Metanephros (tissue), 1 donor: ENCODE results near the gene NLN. TPM values are rescaled to one million over a fixed set of nuclear protein-coding genes. Genes with fewer than 3 reads are reported as not detected.

Experiments used
- total RNA-seq: library from RNA; depleted of rRNA; stranded (reverse); fragments of >200 nt; gene quantifications from one replicate; pipeline ENCODE4 v1.2.3, GENCODE V29; 2014

Gene NLN
- total RNA-seq = 19.9 TPM

DNA sequence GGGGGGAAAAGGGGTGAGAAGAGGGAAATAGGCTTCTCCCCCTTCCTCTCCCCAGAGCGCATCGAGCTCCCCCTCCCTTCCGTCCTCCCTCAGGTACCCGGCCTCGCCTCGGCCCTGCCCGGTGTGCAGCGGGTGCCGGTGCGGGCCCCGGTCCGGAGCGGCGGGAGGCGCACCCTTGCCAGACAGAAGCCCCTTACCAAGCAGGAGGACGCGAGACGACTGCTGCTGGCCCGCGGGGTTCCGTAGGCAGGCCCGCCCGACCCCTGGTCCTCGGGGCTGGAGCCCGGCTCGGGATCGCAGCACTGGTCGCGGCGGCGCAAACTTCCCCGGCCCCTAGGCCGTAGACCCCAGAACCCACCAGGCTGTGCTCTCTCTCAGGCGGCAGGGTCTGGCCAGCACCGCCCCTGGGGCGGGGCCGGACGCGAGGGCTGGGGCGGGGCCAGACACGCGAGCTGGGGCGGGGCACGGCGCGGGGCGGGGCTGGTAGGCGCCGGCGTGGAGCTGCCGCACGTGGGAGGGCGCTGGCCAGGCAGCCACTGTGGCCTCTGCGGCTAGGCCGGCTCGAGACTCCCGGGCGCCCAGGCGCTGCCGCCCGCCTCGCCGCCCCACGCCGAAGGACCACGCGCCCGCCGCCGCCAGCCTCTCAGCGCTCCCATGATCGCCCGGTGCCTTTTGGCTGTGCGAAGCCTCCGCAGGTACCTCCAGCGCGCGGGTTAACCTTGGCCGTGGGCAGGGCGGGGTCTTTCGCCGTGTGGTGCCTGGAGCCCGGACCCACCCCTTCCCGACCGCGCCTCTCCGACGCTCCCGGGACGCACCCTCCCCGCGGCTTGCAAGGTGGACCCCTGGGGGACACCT lies at the start of gene NLN, which contains the start of gene SGTB:
Gene NLN, plus strand, starts transcription at position 486 of the 855 bp plus-strand sequence. Its CDS starts 169 bp downstream, at position 655.
Gene SGTB, minus strand, starts transcription at position 390 of the 855 bp plus-strand sequence. CDS start 1,302 bp downstream, outside the sequence.

Other genes starting within 250 kb of the NLN start
- gene ADAMTS6, start 240.3 kb upstream of the NLN start, total RNA-seq = 7.6 TPM
- 9.3 TPM for gene CENPK, start 159.0 kb upstream of the NLN start, total RNA-seq
- gene PPWD1, start 158.9 kb upstream of the NLN start, total RNA-seq = 59.8 TPM
- gene TRIM23, start 97.9 kb upstream of the NLN start, total RNA-seq = 27.4 TPM
- 3.6 TPM for gene SHLD3, start 97.2 kb upstream of the NLN start, total RNA-seq
- 26.4 TPM for gene TRAPPC13, start 97.2 kb upstream of the NLN start, total RNA-seq
- gene SGTB, start 96 bp upstream of the NLN start, total RNA-seq = 5.5 TPM
- gene ERBIN, start 204.4 kb downstream of the NLN start, total RNA-seq = 126 TPM